ENCODE measurements around the gene CLIC1.

CLIC1 gene

GRCh38 chr6:31760790-31761189 is 24.5 kb upstream of the CLIC1 start:
- TF ChIP-seq CTCF (IDR thresholded peaks at IDR 0.05) (no peak), ZFX (IDR thresholded peaks at IDR 0.05; ENCODE audit: borderline replicate concordance) (no peak)
- no peak overlapping the region for H3K27ac ChIP-seq

- no peak for TF ChIP-seq CTCF (IDR thresholded peaks at IDR 0.05)
- TF ChIP-seq ZFX (IDR thresholded peaks at IDR 0.05; ENCODE audit: borderline replicate concordance) = no peak
These were observed 22.0 kb upstream of the CLIC1 start for GRCh38 chr6:31758281-31758680.

GRCh38 chr6:31752739-31753319 is 16.5 kb upstream of the CLIC1 start:
- TF ChIP-seq ZFX (IDR thresholded peaks at IDR 0.05; ENCODE audit: borderline replicate concordance) (no peak), CTCF (IDR thresholded peaks at IDR 0.05) (no peak)
- peak overlapping the region; percentile 14; the same call in 1 of the 2 replicates for H3K27ac ChIP-seq

More at GRCh38 chr6:31758281-31758680, 22.0 kb upstream of the CLIC1 start:
- H3K27ac ChIP-seq = no peak overlapping the region

GRCh38 chr6:31750411-31751022 is 14.2 kb upstream of the CLIC1 start:
- peak overlapping the region; percentile 13; the same call in 1 of the 2 replicates for H3K27ac ChIP-seq
- no peak for TF ChIP-seq ZFX (IDR thresholded peaks at IDR 0.05; ENCODE audit: borderline replicate concordance)
- TF ChIP-seq CTCF (IDR thresholded peaks at IDR 0.05) = no peak

- H3K27ac ChIP-seq = peak overlapping the region; percentile 13; the same call in 1 of the 2 replicates
- TF ChIP-seq CTCF (IDR thresholded peaks at IDR 0.05) (no peak), ZFX (IDR thresholded peaks at IDR 0.05; ENCODE audit: borderline replicate concordance) (no peak)
These were observed 13.1 kb upstream of the CLIC1 start for GRCh38 chr6:31749301-31750036.

- TF ChIP-seq CTCF (IDR thresholded peaks at IDR 0.05) (no peak), ZFX (IDR thresholded peaks at IDR 0.05; ENCODE audit: borderline replicate concordance) (no peak)
- 0 out of 2 replicates have a peak overlapping the region, but pooled peaks have one; percentile 0 for H3K27ac ChIP-seq
These were observed 8.1 kb upstream of the CLIC1 start for GRCh38 chr6:31744422-31744821.

- H3K27ac ChIP-seq = peak overlapping the region; percentile 99
- TF ChIP-seq CTCF (IDR thresholded peaks at IDR 0.05) (no peak), ZFX (IDR thresholded peaks at IDR 0.05; ENCODE audit: borderline replicate concordance) (no peak)
These were observed 6.6 kb upstream of the CLIC1 start for GRCh38 chr6:31742894-31743293.

Measured in 22Rv1 (cell line).